GM21529 (cell line): Measurements from ENCODE around the gene FAM149A.

Experiments
- ATAC-seq: cut with Tn5 transposase; IDR thresholded peaks from one replicate; pipeline ENCODE4 v1.9.1; 2021; ENCODE audit not compliant: unreplicated experiment

The FAM149A gene

DNA sequence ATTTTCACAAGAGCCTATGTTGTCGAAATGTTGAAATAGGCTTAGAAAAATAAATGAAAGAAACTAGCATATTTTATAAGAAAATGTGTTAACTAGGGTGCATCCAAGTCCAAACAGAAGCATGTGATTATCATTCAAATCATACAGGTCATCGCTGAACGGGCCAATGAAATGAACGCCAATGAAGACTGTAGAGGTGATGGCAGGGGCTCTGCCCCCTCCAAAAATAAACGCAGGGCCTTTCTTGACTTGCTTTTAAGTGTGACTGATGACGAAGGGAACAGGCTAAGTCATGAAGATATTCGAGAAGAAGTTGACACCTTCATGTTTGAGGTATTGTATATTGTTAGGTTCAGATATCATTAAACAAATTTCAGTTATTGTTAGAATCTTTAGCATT is 96.5 kb downstream of the FAM149A start:
- ATAC-seq, result no peak

DNA sequence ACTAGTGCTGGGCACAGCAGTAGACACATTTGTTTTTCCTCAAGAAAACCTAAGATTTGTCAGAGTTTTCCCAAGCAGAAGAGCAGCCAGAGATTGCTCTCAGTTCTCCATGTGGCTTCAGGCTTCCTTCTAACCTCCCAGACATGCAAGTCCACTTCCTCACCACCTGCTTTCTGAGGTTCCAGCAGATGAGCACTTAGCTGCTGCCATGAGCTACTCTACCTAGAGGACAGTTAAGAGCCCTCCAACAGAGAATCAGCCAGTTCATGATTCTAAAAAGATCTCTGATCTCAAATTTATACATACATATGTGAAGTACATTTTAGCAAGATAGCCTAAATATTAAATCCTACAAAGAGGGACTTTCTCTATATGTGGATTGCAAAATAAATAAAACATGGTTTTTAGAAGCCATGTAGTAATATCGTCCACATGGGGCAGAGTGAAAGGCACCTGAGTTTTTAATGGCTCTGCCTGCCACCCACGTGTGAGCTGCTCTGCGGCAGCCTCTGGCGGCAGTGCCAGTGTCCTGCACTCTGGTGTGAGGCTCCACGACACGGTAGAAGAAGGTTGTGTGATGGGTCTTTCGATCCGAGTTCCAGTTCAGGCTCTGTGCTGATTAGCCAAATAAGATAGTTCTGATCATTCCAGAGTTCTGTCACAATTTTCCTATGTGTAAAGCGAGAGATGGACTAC is 97.2 kb downstream of the FAM149A start:
- peak; percentile 94 for ATAC-seq

DNA sequence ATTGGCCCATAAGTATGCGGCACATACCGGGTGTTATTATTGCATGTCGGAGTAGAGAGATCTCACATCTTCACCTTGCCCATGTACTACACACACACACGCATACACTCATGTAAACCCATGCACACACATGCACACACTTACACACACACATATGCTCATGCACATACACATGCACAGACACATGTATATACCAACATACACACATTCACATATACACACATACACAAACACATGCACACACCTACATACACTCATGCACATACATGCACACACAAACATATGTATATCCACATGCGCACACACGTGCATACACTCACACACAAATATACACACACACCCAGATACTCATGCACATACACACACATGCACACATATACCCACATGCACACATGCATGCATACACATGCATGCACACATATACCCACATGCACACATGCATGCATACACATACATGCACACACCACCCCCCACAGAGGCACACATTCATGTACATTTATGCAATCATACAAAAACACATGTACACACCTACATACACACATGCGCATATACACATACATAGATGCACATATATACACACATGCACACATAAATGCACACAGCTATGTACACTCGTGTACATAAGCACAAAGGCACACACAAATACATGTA is 98.1 kb downstream of the FAM149A start:
- ATAC-seq, result no peak

DNA sequence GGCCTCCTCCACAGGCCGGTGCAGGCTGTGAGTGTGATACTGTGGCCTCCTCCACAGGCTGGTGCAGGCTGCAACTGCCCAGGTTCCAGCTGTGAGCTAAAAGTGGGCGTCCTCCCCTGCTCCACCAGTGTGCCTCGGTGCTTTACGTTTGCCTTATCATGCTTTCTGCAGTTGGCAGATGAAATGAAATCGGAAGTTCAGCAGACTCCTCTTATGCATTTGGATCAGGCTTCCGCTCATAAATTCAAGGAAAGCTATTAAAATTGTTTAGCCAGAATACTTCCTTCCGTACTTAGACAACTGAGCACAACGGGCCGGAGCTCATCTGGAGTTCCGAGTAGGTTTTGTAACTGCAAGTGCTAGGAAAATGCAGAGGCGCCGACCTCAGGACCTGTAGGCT is 98.9 kb downstream of the FAM149A start:
- ATAC-seq, result no peak

DNA sequence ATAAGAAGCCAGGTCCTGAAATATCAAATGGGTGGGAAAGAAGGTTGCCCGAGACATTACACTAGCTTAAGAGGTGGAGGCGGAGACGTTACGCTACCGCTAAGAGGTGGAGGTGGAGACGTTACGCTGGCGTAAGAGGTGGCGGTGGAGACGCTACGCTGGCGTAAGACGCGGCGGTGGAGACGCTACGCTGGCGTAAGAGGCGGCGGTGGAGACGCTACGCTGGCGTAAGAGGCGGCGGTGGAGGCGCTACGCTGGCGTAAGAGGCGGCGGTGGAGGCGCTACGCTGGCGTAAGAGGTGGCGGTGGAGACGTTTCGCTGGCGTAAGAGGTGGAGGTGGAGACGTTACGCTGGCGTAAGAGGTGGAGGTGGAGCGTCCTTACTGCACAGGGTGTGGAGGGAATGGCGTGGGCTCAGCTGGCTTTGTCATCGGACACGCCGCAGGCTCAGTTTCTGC is 99.6 kb downstream of the FAM149A start:
- no peak for ATAC-seq

DNA sequence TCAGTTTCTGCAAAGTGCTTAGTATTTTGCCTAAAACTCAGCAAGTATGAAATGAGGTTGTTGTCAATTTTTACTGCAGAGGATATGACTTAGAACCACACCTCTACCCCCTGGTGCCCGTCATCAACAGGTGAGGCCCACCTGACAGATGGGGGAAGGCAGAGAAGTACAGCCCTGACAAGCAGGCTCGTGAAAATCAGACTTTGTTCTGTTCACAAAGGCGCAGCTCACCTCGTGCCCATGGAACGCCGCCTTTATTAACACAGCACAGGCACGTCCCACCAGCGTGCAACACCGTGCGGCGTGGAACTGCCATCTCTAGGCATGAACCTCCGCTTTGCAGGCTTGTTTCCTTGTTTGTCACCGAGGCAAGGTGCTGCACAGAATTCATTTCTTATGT is 100.2 kb downstream of the FAM149A start:
- no peak for ATAC-seq

DNA sequence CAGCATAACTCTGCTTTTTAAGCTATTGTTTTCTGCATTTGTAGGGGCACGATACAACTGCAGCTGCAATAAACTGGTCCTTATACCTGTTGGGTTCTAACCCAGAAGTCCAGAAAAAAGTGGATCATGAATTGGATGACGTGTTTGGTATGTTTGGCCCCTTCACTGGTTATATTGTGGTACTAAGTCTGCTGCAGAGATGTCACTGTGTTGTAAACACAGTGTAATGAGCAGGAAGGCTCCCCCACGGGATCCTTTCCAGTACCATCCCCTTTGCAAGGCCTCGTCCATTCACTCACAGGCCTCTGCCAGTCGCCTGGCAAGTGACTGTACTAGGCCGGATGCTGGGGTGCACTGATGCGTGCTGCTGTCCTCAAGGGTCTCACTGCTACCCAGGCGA is 100.7 kb downstream of the FAM149A start:
- ATAC-seq, result no peak

DNA sequence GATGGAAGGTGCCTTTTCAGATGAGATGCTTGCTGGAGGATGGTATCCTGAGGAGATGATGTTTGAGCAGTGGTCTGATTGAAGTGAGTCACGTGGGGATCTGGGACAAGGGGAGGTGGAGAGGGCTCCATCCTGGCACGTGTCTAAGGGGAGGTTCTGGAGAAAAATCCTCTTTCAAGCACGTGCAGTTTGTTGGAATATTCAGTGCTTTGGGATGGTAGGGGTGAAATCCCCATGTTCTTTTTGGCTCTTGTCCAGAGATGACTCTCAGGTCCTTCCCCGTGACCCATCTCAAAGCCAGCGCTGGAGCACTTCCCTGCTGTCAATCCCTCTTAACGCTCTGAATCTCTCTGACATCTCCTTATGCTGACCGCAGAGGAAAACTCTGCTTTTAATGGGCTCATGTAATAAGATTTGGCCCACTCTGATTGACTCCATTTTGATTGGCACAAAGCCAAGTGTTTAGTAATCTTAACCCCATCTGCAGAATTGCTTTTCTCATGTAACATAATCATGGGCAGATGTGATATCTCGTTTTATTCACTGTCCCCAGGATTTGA is 112.0 kb downstream of the FAM149A start:
- ATAC-seq, result no peak

DNA sequence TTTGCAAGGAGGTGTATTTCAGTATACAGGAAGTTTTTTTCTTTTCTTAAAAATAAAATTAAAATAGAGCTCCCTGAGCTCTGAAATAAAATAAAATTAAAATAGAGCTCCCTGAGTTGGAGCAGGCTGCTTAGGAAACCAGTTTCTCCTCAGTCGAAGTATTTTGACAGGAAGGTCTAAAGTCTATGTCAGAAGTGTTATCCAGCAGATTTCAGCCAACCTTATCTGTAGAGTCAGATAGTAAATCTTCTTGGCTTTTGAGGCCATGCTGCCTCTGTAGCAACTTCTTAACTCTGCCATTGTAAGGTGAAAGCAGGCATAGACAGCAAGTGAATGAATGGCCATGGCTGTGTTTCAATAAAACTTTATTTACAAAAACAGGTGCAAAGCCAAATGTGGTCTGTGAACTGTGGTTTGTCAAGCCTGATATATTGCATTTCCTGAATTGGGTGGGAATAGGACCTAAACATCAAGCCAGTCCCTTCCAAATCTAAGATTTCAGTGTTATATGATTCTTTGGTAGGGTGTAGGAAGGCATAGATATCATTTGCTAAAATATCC is 113.3 kb downstream of the FAM149A start:
- no peak for ATAC-seq

DNA sequence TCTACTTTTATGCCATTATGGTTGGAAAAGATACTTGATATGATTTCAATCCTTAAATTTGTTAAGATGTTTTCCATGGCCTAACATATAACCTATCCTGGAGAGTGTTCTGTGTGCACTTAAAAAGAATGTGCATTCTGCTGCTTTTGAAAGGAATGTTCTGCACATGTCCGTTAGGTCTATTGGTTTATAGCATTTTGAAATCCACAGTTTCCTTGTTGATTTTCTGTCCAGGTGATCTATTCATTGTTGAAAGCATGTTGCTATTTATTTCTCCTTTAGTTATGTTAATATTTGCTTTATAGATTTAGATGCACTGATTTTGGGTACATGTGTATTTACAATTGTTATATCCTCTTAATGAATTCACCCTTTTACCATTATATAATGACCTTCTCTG is 117.1 kb downstream of the FAM149A start:
- no peak for ATAC-seq
